GM06990 (cell line): Measurements from ENCODE around the gene STXBP1.

Experiments used
- DNase-seq: peaks from one replicate; pipeline ENCODE4 v3.0.0-alpha.2; 2011; ENCODE audit not compliant: insufficient read length; ENCODE audit errors: extremely low read depth
- H3K27me3 ChIP-seq: replicated peaks from 2 replicates; pipeline ENCODE4 v1.6.0; 2011; ENCODE audit warnings: low read length; ENCODE audit not compliant: control insufficient read depth, insufficient read depth
- H3K36me3 ChIP-seq: 2 replicates; pipeline ENCODE4 v1.5.1; 2011; ENCODE audit warnings: low read length; ENCODE audit not compliant: control insufficient read depth, insufficient read depth
- H3K4me3 ChIP-seq: replicated peaks from 2 replicates; pipeline ENCODE4 v1.5.1; 2011; ENCODE audit warnings: low read depth, mild to moderate bottlenecking, control low read depth, low read length
- CTCF ChIP-seq: IDR thresholded peaks from 2 replicates; pipeline ENCODE4 v1.5.1; 2011; ENCODE audit warnings: low read length, control low read depth, mild to moderate bottlenecking, inconsistent platforms; ENCODE audit not compliant: insufficient read depth, poor library complexity, severe bottlenecking

STXBP1 gene

GRCh38 chr9:127680846-127681245 is 68.8 kb downstream of the STXBP1 start:
- no peak overlapping the region for H3K4me3 ChIP-seq
- TF ChIP-seq CTCF, result no peak
- no peaks in the 10 kb centered on the region for H3K27me3 ChIP-seq
- DNase-seq, result no peak
- H3K36me3 ChIP-seq, result no peaks in the 10 kb centered on the region

GRCh38 chr9:127682351-127683136 is 70.5 kb downstream of the STXBP1 start:
- H3K4me3 ChIP-seq, result no peak overlapping the region
- TF ChIP-seq CTCF, result no peak
- DNase-seq, result no peak
- H3K36me3 ChIP-seq, result no peaks in the 10 kb centered on the region
- no peaks in the 10 kb centered on the region for H3K27me3 ChIP-seq

- H3K36me3 ChIP-seq, result no peaks in the 10 kb centered on the region
- DNase-seq, result no peak
- no peak for TF ChIP-seq CTCF
- no peak overlapping the region for H3K4me3 ChIP-seq
- no peaks in the 10 kb centered on the region for H3K27me3 ChIP-seq
Measured at GRCh38 chr9:127683723-127684122, 71.6 kb downstream of the STXBP1 start.

GRCh38 chr9:127684576-127684975 is 72.5 kb downstream of the STXBP1 start:
- no peak overlapping the region for H3K4me3 ChIP-seq
- no peak for TF ChIP-seq CTCF
- DNase-seq, result no peak
- H3K36me3 ChIP-seq, result no peaks in the 10 kb centered on the region
- no peaks in the 10 kb centered on the region for H3K27me3 ChIP-seq

GRCh38 chr9:127686461-127687393 is 74.7 kb downstream of the STXBP1 start:
- H3K27me3 ChIP-seq, result no peaks in the 10 kb centered on the region
- no peak for DNase-seq
- TF ChIP-seq CTCF, result no peak
- no peaks in the 10 kb centered on the region for H3K36me3 ChIP-seq
- no peak overlapping the region for H3K4me3 ChIP-seq
